Uterus (tissue), 4 donors: Measurements from ENCODE around the gene TBC1D21. TPM values are rescaled to one million over a fixed set of nuclear protein-coding genes. Genes with fewer than 3 reads are reported as not detected.

Source experiments
- DNase-seq, 2 donors: peaks; one replicate each; pipeline ENCODE4 v3.0.0-alpha.2; 2019 to 2020
- H3K27ac ChIP-seq, 2 donors: fragments of 200-600 bp; sonication (generic); 1 replicate in 1 of 2; 2 replicates in 1 of 2; pipeline ENCODE4 v1.5.1; 2016 to 2018
- H3K27me3 ChIP-seq, 2 donors: fragments of 200-600 bp; sonication (generic); one replicate each; pipeline ENCODE4 v1.5.1; 2018 to 2019; ENCODE audit warnings: control low read depth in 1 of 2
- H3K36me3 ChIP-seq, 2 donors: fragments of 200-600 bp; sonication (generic); one replicate each; pipeline ENCODE4 v1.5.1; 2019; ENCODE audit warnings: control low read depth in 1 of 2
- H3K4me1 ChIP-seq, 2 donors: fragments of 200-600 bp; sonication (generic); one replicate each; pipeline ENCODE4 v1.5.1; 2018 to 2019; ENCODE audit warnings: control low read depth in 1 of 2
- H3K4me3 ChIP-seq, 2 donors: fragments of 200-600 bp; sonication (generic); 1 replicate in 1 of 2; 2 replicates in 1 of 2; pipeline ENCODE4 v1.5.1; 2018 to 2019; ENCODE audit warnings: mild to moderate bottlenecking in 1 of 2
- H3K9me3 ChIP-seq, 2 donors: fragments of 200-600 bp; sonication (generic); one replicate each; pipeline ENCODE4 v1.5.1; 2019; ENCODE audit warnings: control low read depth in 1 of 2
- CTCF ChIP-seq, 4 experiments: fragments of 200-600 bp in 2 of 4; fragments of 450-650 bp in 2 of 4; sonication (generic) in 2 of 4; IDR thresholded peaks; one replicate each; pipeline ENCODE4 v1.5.1; 2016 to 2019; ENCODE audit warnings: antibody characterized with exemption in 4 of 4, mild to moderate bottlenecking in 2 of 4, moderate library complexity in 1 of 4
- POLR2A ChIP-seq, 2 donors: fragments of 450-650 bp; IDR thresholded peaks; one replicate each; pipeline ENCODE4 v1.6.1; 2016; ENCODE audit warnings: antibody characterized with exemption in 2 of 2, mild to moderate bottlenecking in 1 of 2, moderate library complexity in 1 of 2
- intact Hi-C: fragments of 100-400 bp; cut with DNase I; formaldehyde crosslinking; loops from one replicate; pipeline ENCODE4 v1.15.1; 2023; ENCODE audit warnings: low total_unique reads
- total RNA-seq, 4 donors: library from RNA; depleted of rRNA in 3 of 4; stranded (reverse); fragments of >200 nt in 3 of 4; gene quantifications; one replicate each; pipeline versions ENCODE4 v1.1.0 to v1.2.4, GENCODE V29; 2014 to 2023
- donor health status: DM: yes; HTN: yes; CAD: no.

The TBC1D21 gene
- total RNA-seq, 4 donors from 2014 or later: not detected

DNA sequence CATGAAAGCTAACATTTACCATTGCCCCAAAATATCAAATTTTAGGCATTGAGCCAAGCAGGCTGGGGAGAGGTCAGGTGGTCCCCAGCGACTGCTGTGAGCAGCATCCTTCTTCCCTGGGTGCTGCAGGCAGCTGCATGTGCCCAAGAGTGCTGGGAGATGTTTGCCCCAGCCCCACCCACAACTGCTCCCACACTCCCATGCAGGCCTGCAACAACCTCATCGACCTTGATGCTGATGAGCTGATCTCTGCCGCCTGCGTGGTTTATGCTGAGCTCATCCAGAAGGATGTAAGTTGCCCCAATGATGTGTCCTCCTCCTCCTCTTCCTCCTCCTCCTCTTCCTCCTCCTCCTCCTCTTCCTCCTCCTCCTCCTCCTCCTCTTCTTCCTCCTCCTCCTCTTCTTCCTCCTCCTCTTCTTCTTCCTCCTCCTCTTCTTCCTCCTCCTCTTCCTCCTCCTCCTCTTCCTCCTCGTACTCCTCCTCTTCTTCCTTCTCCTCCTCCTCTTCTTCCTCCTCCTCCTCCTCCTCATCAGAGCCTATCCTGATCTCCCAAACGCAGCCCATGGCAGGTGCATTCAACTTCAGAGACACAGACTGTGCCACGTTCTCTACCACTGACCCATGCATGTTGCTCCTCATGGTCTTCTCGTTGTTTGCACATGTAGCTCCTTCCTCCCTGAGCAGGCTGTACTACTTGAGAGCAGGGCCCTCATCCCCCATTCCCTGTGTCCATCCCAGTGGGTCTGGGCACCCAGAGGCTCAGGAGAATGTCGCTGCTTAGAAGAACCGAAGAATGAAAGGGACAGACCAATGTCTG, 15.1 kb downstream of the TBC1D21 start:
- Histone ChIP-seq H3K4me1 (no peaks in the 10 kb centered on the region), H3K4me3 (no peak overlapping the region), H3K27ac (no peak overlapping the region), H3K36me3 (no peaks in the 10 kb centered on the region), H3K27me3 (no peaks in the 10 kb centered on the region), H3K9me3 (no peaks in the 10 kb centered on the region)
- DNase-seq: peak in 1 of 2 donors; percentile 0
- TF ChIP-seq CTCF (IDR thresholded peaks at IDR 0.05): no peak
- no peak for TF ChIP-seq POLR2A (IDR thresholded peaks at IDR 0.05)
- intact Hi-C loops: no loop called here

DNA sequence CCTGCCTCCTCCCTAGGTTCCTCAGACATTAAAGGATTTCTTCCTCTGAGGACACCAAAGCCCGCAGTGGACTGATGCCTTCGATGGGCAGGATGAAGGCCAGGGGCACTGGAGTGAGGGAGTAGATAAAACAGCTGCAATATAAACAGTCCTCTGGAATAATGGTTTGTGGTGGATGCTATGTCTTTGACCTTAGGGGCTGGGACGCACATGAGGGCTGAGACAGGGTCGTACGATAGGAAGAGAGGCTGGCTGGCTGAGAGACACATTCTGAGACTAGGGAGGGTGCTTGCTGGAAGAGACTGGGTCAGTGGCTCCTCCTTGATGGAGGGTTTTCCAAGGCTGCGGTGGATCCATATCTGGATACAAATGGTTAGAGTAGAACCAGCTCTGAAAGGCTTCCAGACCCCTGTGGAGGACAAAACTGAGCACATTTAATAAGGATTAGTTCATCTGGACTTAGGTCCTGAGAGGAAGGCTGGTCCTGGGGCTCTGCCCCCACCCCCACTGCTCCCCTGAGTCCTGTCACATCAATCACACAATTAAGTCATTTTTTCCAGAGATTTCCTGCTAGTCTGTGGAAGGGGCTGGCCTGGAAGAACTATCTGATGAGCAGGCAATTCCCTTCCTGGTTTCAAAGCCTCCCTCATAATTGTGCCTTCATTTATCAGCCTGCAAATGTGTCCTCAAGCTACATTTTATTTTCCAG, 15.8 kb downstream of the TBC1D21 start:
- intact Hi-C loops: no loop called here
- DNase-seq: no peak

GRCh38 chr15:73889762-73890124, 16.4 kb downstream of the TBC1D21 start:
- Histone ChIP-seq H3K36me3 (no peaks in the 10 kb centered on the region), H3K27me3 (no peaks in the 10 kb centered on the region), H3K9me3 (no peaks in the 10 kb centered on the region), H3K27ac (no peak overlapping the region), H3K4me1 (no peaks in the 10 kb centered on the region), H3K4me3 (no peak overlapping the region)
- intact Hi-C loops: no loop called here
- DNase-seq: no peak
- TF ChIP-seq POLR2A (IDR thresholded peaks at IDR 0.05) (no peak), CTCF (IDR thresholded peaks at IDR 0.05) (no peak)

More for the DNA sequence above, 15.8 kb downstream of the TBC1D21 start:
- TF ChIP-seq POLR2A (IDR thresholded peaks at IDR 0.05): no peak
- TF ChIP-seq CTCF (IDR thresholded peaks at IDR 0.05): no peak
- Histone ChIP-seq H3K27me3 (no peaks in the 10 kb centered on the region), H3K9me3 (no peaks in the 10 kb centered on the region), H3K27ac (no peak overlapping the region), H3K4me3 (no peak overlapping the region), H3K36me3 (no peaks in the 10 kb centered on the region), H3K4me1 (no peaks in the 10 kb centered on the region)

- H3K36me3 ChIP-seq: no peaks in the 10 kb centered on the region
- H3K9me3 ChIP-seq: no peaks in the 10 kb centered on the region
- no peak for TF ChIP-seq CTCF (IDR thresholded peaks at IDR 0.05)
- TF ChIP-seq POLR2A (IDR thresholded peaks at IDR 0.05): no peak
- H3K27me3 ChIP-seq: no peaks in the 10 kb centered on the region
- DNase-seq: no peak
- no peak overlapping the region for H3K27ac ChIP-seq
- intact Hi-C loops: no loop called here
- H3K4me1 ChIP-seq: no peaks in the 10 kb centered on the region
- H3K4me3 ChIP-seq: no peak overlapping the region
Measured at GRCh38 chr15:73891328-73892315, 18.3 kb downstream of the TBC1D21 start.
